Measurements from ENCODE around the gene IFNGR1.
A peak's percentile ranks its signal among the peaks of the same experiment; 100 is the strongest.
"Not testable (repeated sequence)": the region's sequence is repeated elsewhere in the genome, so short reads cannot be mapped to it uniquely, and the experiment has no call there.

Gene IFNGR1

GRCh38 chr6:137235686-137236085, 16.5 kb upstream of the IFNGR1 start:
- no peak for DNase-seq

DNA sequence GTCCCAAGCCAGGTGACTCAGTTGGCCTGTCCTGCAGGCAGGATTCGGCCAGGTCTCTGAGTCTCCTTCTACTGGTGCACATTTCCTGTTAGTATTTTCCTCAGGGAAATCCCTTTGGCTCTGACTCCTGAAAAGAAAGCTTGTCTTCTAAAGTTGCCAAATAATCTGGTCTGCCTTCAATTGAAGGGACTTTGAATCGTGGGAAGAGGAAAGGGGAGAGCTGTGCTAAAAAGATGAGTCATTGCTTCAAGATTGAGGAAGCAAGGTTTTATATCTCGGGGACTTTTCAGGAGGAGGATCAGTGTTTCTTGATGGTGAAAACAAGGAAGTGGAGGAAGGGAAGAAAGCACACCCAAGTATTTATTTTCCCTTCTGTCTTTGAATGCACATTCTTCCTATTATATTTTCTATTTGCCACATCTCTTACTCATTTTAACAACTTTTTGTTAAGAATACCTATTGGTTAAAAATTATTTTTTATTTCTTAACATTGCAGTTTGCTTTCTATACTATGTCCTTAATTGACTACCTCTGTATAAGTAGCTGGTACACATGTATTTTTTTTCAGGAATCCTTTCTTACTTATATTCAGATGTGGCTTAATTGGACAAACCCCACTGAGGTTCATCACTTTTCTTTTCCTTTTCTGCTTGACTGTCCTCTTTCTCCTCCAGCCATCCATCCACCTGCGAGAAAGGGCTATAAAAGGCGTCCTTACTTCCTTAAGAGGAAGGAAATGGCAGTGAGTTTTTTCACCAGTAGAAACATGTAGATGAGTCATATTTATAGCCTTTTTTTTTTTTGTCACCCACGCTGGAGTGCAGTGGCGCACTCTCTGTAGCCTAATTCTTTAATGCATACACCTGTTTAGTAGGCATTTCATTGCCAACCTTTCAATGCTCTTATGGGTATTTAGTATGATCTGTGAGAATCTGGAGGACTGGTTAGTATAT, 15.0 kb upstream of the IFNGR1 start:
- no peak for DNase-seq

GRCh38 chr6:137231895-137232294, 12.7 kb upstream of the IFNGR1 start:
- no peak for DNase-seq

GRCh38 chr6:137230956-137231555, 11.9 kb upstream of the IFNGR1 start:
- DNase-seq = no peak

- DNase-seq = no peak
Measured at GRCh38 chr6:137230547-137230946, 11.4 kb upstream of the IFNGR1 start.

- DNase-seq = no peak
Measured at GRCh38 chr6:137229075-137229759, 10.0 kb upstream of the IFNGR1 start.

- DNase-seq = no peak
Measured at GRCh38 chr6:137227871-137228302, 8.7 kb upstream of the IFNGR1 start.

DNA sequence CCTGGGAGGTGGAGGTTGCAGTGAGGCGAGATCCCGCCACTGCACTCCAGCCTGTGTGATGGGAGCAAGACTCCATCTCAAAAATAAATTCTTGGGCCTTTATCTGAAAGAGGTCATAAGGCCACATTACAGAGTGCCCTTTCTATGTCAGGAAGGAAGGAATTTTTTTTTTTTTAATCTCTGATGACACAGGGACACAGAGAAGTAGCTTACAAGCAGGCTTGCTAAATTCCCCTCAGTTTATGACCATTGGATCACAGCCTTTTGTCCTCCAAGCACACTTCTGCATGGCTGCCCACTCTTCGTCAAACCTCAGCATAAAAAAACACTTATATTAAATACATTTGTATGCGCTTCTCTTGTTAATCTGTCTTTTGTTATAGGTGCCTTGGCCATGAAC, 7.5 kb upstream of the IFNGR1 start:
- no peak for DNase-seq

GRCh38 chr6:137224799-137225198, 5.6 kb upstream of the IFNGR1 start:
- no peak for DNase-seq

DNA sequence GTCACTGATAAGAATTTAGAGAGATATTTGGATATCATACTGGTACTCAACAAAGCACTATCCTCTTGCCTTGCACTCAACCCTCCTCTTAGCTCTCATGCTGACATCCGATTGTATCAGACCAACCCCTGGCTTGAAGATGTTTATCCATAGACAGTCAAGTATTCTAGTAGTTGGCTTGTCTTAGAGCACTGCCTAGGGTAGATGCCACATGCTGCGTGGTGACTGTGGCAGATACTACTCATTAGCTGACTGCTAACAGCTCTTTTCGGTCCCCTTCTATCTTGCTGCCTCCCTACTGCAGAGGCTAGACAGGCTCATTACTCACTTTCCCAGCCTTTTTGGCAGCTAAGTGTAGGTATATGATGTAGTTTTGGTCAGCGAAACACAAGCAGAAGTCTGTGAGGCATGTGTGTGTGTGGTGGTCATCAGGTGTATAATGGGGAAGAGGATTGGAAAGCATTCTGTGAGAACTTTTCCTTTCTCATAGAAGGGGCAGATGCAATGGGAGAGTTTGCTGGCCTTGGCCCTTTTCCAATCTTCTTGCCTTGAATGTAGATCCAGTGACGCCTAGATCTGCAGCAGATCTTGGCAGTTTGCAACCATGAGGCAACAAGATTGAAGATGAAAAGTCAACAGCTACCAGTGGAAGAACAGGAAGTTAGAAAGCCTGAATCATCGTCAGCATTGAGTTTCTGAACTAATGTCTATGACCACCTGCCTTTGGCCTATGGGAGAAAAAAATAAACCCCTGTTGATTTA, 4.4 kb upstream of the IFNGR1 start:
- DNase-seq = no peak

DNA sequence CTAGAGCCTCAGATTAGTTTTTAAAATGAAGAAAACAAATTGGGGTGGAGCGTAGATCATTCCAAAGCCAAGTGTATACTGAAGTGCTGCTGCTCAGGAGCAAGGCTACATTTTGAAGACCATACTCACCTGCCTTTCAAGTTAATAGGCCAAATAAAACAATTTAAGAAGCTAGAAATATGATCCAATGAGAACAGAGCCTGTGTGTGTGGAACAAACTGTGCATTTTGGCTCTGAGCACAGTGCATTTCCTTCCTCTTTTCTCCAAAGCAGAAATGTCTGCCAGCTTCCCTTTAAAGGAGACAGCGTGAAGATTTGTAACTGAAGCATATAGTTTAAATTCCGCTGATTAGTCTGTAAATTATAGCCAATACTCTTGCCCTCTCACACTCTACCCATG, 3.2 kb upstream of the IFNGR1 start:
- no peak for DNase-seq

GRCh38 chr6:137219664-137220252, 573 bp upstream of the IFNGR1 start:
- no peak for DNase-seq

GRCh38 chr6:137218473-137218916, 690 bp downstream of the IFNGR1 start:
- peak; percentile 49 for DNase-seq

DNA sequence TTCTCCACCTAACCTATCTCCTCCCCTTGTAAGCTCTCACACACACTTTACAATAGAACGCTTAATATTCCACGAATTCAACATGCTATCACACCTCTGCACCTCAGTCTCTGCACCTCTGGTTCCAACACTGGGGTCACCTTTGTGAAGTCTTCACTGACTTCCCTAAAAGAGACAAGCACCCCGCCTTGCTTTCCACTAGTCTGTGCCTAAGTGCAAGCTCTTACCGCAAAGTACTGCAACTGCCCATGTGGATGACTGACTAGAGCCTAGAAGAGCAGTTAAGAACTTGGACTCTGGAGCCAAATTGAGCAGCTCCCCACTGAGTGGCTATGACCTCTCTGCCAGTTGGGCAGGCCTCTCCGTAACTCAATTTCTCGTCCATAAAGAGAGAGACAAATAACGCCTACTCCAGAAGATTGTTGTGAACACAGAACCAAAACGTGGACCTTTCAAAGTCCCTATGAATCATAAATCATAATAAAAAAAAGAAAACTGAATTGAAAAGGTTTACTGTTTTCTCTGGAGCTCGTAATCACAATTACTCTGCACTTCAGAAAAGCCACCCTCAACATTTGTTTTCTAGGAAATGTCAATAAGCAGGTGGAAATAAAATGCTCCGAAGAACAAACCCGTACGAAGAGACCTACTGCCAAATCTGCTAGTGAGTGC, 1.2 kb downstream of the IFNGR1 start:
- DNase-seq = no peak

DNA sequence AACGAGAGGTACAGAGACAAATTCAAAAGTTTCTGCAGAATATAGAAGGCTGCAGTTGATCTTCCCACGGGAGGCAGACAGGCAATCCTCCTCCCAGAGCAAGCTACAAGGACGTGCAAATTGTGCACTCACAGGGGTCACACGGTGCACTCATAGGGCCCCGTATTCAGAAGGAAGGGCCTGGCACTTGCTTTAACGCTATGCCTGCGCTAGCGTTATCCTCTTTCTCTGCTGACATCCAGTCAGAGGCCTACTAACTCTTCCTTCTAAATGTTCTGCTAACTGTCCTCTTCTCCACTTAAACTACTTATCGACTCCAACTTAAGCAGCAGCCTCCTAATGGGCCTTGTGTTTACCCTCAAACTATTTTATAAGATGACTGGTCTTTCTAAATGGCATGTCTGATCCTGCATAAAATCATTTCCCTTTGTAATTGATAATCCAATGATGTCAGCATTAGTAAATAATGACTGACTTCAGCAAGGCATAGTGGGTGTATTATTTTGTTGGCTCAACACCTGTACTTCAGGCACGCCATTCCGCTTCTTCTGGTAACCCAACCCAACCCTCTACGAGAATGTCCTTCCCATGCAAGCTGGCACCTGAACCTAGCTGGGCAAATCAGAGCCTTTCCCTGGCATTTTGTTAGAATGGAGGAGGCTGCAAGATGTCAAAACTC, 2.2 kb downstream of the IFNGR1 start:
- no peak for DNase-seq

DNA sequence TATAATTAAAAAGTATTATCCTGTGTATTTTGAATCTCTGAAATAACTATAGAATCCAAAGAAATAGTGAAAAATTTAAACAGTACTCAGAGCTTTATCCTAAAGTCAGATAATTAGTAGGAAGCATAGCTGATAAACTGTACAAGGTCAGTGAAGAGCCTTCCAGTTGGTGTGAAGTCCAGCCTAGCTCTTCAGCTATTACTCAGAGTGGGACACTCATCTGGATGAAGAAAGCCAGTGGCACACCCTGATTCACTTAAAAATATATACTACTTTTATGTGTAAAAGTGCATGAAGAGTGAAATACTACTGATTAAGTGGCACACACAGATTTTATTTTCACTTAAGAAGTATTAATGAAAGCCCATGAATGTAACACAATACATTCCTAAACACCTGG, 3.1 kb downstream of the IFNGR1 start:
- no peak for DNase-seq

- not testable (repeated sequence) for DNase-seq
Measured at GRCh38 chr6:137215630-137216029, 3.6 kb downstream of the IFNGR1 start.

- DNase-seq = no peak
Measured at GRCh38 chr6:137214931-137215330, 4.3 kb downstream of the IFNGR1 start.

- no peak for DNase-seq
Measured at GRCh38 chr6:137213813-137214212, 5.4 kb downstream of the IFNGR1 start.

- no peak for DNase-seq
Measured at GRCh38 chr6:137213331-137213740, 5.8 kb downstream of the IFNGR1 start.

GRCh38 chr6:137211910-137212309, 7.3 kb downstream of the IFNGR1 start:
- no peak for DNase-seq
